ENCODE results near the gene CDHR4. TPM values are rescaled to one million over a fixed set of nuclear protein-coding genes. Genes with fewer than 3 reads are reported as not detected.
A peak's percentile ranks its signal among the peaks of the same experiment; 100 is the strongest.

Gene CDHR4
- total and polyA plus RNA-seq, 10 donors = 0.06 to 0.29 TPM; not detected in 8

DNA sequence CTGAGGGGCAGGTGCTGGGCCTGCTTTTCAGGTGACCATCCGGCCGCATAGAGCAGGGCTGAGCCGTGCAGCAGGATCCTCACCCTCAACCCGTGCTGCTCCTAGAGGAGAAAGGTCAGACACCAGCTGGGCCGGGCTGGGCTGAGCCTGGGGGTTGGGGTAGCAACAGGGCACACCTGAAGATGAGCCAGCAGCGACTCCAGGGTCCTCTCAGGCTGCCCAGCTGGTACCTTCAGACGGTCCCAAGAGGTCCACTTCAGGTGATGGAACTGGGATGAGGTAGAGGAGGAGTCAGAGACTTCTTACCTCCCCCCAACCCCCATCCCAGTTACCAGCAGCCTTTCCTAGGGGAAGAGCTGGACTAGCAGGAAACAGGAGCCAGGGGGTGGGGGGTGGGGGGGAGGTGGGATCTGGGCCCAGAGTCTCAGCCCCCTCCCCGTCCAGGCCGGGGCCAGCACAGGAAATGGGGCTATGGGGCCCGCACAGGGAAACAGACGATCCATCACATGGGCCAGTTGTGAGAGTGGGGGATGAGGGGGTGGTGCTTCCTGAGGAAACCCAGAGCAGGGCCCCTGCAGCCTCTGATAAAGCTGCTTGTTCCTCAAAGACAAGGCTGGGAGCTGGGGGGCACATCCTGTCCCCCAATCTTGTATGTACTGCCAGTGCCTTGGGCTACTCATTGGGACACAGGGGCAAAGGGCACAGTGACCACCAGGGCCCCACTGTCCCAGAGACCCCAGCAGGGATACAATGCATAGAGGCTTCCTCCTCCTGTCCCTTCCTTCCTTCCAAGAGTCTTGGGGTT is 6.4 kb upstream of the CDHR4 start:
- Histone ChIP-seq H3K27ac (peak overlapping the region; percentile 83 to 97 (median 93)), H3K4me1 (peaks cover 42 to 88% (median 58%) of the 10 kb centered on the region in 6 donors)
- DNase-seq = peak; percentile 89

DNA sequence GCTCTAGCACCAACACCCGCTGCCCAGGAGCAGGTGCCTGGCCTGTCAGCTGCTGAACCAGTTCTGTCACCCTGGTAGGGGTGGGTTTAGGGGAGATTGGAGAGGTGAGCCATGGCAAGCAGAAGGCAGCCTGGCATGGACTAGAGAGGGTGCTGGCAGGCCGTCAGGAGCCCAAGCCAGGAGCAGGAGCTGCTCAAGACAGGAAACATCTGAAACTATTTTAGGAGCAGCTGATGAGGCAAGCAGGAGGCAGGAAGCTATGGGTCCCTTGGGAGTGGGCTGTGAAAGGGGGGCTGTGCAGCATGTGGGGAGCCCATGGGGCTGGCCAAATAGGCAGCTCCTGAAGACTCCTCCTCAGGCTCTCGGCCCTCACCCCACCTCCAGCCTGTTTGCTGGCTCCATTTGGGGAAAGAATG is 5.7 kb upstream of the CDHR4 start:
- peak overlapping the region in 6 of 8 donors; percentile 3 to 97 (median 46) for H3K4me3 ChIP-seq
- peak; percentile 89 for DNase-seq
- no peaks in the 10 kb centered on the region for H3K9me3 ChIP-seq
- peak overlapping the region; percentile 83 to 97 (median 93) for H3K27ac ChIP-seq
- WGBS, 5 donors = 24 to 36% (median 30%) methylated on average over 3 of the region's 3 CpGs
- no peaks in the 10 kb centered on the region for H3K27me3 ChIP-seq (replicated peaks in 1 of 7)
- H3K4me1 ChIP-seq = peaks cover 42 to 81% (median 58%) of the 10 kb centered on the region in 6 donors
- peaks cover 0 to 34% (median 18%) of the 10 kb centered on the region in 6 donors for H3K36me3 ChIP-seq
- TF ChIP-seq, protein P1, sequence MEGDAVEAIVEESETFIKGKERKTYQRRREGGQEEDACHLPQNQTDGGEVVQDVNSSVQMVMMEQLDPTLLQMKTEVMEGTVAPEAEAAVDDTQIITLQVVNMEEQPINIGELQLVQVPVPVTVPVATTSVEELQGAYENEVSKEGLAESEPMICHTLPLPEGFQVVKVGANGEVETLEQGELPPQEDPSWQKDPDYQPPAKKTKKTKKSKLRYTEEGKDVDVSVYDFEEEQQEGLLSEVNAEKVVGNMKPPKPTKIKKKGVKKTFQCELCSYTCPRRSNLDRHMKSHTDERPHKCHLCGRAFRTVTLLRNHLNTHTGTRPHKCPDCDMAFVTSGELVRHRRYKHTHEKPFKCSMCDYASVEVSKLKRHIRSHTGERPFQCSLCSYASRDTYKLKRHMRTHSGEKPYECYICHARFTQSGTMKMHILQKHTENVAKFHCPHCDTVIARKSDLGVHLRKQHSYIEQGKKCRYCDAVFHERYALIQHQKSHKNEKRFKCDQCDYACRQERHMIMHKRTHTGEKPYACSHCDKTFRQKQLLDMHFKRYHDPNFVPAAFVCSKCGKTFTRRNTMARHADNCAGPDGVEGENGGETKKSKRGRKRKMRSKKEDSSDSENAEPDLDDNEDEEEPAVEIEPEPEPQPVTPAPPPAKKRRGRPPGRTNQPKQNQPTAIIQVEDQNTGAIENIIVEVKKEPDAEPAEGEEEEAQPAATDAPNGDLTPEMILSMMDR (IDR thresholded peaks at IDR 0.05 in 8 of 11, conservative IDR thresholded peaks at IDR 0.05 in 3 of 11) = no peak
- peak; percentile 71 to 88 (median 84) for TF ChIP-seq POLR2AphosphoS5 (IDR thresholded peaks at IDR 0.05)
- intact Hi-C loops (cut with DNase I; ENCODE audit: low total_unique reads) = no loop called here

More for the DNA sequence above, 6.4 kb upstream of the CDHR4 start:
- no peaks in the 10 kb centered on the region for H3K27me3 ChIP-seq (replicated peaks in 1 of 7)
- TF ChIP-seq POLR2A (IDR thresholded peaks at IDR 0.05) (peak in 1 of 3 donors; percentile 15), POLR2AphosphoS5 (IDR thresholded peaks at IDR 0.05) (peak; percentile 47 to 74 (median 70))
- TF ChIP-seq, protein P1 (IDR thresholded peaks at IDR 0.05 in 8 of 11, conservative IDR thresholded peaks at IDR 0.05 in 3 of 11) = no peak
- WGBS, 5 donors = 3 to 14% (median 11%) methylated on average over 6 to 11 of the region's 11 CpGs
- peaks cover 0 to 41% (median 24%) of the 10 kb centered on the region in 6 donors for H3K36me3 ChIP-seq
- H3K4me3 ChIP-seq = peak overlapping the region in 4 of 8 donors; percentile 3 to 86 (median 42)
- intact Hi-C loops (cut with DNase I; ENCODE audit: low total_unique reads) = no loop called here
- H3K9me3 ChIP-seq = no peaks in the 10 kb centered on the region

DNA sequence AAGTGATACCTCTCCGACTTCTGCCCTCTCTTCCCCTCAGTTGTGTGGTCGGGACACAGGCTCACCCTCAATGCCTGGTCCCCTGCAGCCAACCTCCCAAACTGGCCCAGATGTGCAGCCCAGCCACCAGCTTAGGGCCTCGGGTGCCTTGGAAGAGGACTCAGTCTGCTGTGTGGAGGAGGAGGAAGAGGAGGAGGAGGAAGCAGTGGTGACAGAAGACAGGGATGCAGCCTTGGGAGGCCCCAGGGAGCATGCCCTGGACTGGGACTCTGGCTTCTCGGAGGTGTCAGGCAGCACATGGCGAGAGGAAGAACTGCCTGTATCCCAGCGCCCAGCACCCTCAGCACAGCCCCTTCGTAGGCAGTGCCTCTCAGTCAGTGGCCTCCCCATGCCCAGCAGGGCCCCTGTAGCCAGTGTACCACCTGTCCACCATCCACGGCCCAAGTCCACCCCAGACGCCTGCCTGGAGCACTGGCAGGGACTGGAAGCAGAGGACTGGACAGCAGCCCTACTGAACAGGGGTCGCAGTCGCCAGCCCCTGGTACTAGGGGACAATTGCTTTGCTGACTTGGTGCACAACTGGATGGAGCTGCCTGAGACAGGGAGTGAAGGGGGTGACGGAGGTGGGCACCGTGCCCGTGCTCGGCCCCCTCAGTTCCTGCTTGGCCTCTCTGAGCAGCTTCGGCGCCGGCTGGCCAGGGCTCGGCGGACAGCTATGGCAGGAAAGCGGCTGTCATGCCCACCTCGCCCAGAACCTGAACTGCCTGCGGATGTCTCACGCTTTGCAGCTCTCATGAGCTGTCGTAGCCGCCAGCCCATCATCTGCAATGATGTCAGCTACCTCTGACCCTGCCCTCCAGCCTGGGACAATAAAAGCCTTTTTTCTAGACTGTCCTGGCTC is 4.7 kb upstream of the CDHR4 start:
- peak overlapping the region in 7 of 8 donors; percentile 76 to 97 (median 89) for H3K4me3 ChIP-seq
- intact Hi-C loops (cut with DNase I; ENCODE audit: low total_unique reads) = loop anchor here (5.0 kb wide), 1 partner anchor 33 kb away; no protein-coding TSS in a partner anchor
- DNase-seq = peak; percentile 88

More for the DNA sequence above, 4.7 kb upstream of the CDHR4 start:
- Histone ChIP-seq H3K27me3 (replicated peaks in 1 of 7) (no peaks in the 10 kb centered on the region), H3K9me3 (no peaks in the 10 kb centered on the region), H3K36me3 (peaks cover 0 to 24% (median 8%) of the 10 kb centered on the region in 6 donors), H3K4me1 (peaks cover 42 to 73% (median 58%) of the 10 kb centered on the region in 6 donors), H3K27ac (peak overlapping the region; percentile 83 to 97 (median 93))
- 15 to 45% (median 31%) methylated on average over 11 to 26 of the region's 26 CpGs for WGBS, 5 donors
- no peak for TF ChIP-seq POLR2A (IDR thresholded peaks at IDR 0.05)
- peak in 2 of 3 donors; percentile 39 to 59 for TF ChIP-seq POLR2AphosphoS5 (IDR thresholded peaks at IDR 0.05)
- TF ChIP-seq, protein P1 (IDR thresholded peaks at IDR 0.05 in 8 of 11, conservative IDR thresholded peaks at IDR 0.05 in 3 of 11) = no peak
